Activated CD4-positive, alpha-beta T cell treated with anti-CD3 and anti-CD28 coated beads, Interleukin-2, amount 10 ng/mL, durations not matched to agents 24 days and 14 days (primary cell): ENCODE data around the gene TOR1B. TPM values are rescaled to one million over a fixed set of nuclear protein-coding genes. Genes with fewer than 3 reads are reported as not detected.
A peak's percentile ranks its signal among the peaks of the same experiment; 100 is the strongest.
"Not testable (repeated sequence)": the region's sequence is repeated elsewhere in the genome, so short reads cannot be mapped to it uniquely, and the experiment has no call there.

ENCODE experiments used
- DNase-seq: peaks from one replicate; pipeline ENCODE4 v3.0.0; 2022
- H3K27ac Mint-ChIP-seq: one replicate; pipeline ENCODE4 v1.8.0; 2022; ENCODE audit warnings: mild to moderate bottlenecking, mixed read lengths
- H3K27me3 Mint-ChIP-seq: one replicate; pipeline ENCODE4 v1.8.0; 2022; ENCODE audit warnings: mixed read lengths
- H3K36me3 Mint-ChIP-seq: one replicate; pipeline ENCODE4 v1.8.0; 2022; ENCODE audit warnings: low read depth, mild to moderate bottlenecking, mixed read lengths
- H3K4me1 Mint-ChIP-seq: one replicate; pipeline ENCODE4 v1.8.0; 2021; ENCODE audit warnings: mixed read lengths
- H3K4me3 Mint-ChIP-seq: one replicate; pipeline ENCODE4 v1.8.0; 2022; ENCODE audit warnings: mild to moderate bottlenecking, moderate library complexity, mixed read lengths
- H3K9me3 Mint-ChIP-seq: one replicate; pipeline ENCODE4 v1.8.0; 2021; ENCODE audit warnings: mixed read lengths
- intact Hi-C: fragments of 100-400 bp; cut with micrococcal nuclease; formaldehyde crosslinking; loops from one replicate; pipeline ENCODE4 v1.15.1; 2023
- total RNA-seq: library from RNA; stranded (reverse); gene quantifications from 2 replicates; pipeline ENCODE4 v1.2.3, GENCODE V29; 2022

TOR1B gene
- total RNA-seq, 1 donor from 2014 or later = 24.1 TPM

DNA sequence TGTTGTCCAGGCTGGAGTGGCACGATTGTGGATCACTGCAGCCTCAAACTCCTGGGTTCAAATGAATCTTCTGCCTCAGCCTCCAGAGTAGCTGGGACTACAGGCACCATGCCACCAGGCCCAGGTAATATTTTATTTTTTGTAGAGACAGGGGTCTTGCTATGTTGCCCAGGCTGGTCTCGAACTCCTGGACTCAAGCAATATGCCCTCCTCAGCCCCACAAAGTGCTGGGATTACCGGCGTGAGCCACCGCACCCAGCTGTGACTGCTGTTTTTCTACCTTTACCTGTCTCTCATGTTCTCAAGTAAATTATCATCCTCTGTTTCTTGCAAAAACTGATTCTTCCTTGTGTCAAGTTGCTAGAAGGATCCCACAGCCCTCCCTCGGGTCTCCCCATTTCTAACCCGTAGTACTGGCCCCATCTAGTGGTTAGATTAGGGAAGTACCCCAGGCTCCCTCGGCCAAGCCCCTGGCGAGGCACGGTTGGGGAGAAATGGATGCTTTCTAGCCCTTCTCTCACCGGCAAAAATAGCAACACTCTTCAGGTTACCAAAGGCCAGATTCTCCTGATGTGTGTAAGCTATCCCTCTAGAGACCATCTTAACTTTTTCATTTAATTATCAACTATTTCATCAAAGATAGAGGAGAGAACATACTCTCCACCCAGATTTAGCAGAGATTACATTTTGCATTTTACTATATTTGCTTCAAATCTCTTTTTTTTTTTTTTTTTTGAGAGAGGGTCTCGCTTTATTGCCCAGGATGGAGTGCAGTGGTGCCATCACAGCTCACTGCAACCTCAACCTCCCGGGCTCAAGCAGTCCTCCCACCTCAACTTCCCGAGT, 19.2 kb upstream of the TOR1B start:
- peak; percentile 94 for DNase-seq
- Mint-ChIP-seq H3K4me1 (peaks cover 4% of the 10 kb centered on the region), H3K27ac (no peak overlapping the region), H3K27me3 (peaks cover 24% of the 10 kb centered on the region), H3K9me3 (no peaks in the 10 kb centered on the region), H3K4me3 (no peak overlapping the region), H3K36me3 (no peaks in the 10 kb centered on the region)
- intact Hi-C loops = loop anchor here (1.0 to 5.0 kb wide), 3 partner anchors 46 to 651 kb away; partner anchors contain the start of gene ASB6

DNA sequence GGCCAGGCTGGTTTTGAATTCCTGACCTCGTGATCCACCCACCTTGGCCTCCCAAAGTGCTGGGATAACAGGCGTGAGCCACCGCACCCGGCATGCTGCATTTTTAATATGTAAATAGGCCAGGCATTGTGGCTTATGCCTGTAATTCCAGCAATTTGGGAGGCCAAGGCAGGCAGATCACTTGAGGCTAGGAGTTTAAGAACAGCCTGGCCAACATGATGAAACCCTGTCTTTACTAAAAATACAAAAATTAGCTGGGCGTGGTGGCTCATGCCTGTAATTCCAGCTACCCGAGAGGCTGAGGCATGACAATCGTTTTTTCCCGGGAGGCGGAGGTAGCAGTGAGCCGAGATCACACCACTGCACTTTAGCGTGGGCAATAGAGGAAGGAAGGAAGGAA, 18.0 kb upstream of the TOR1B start:
- DNase-seq = not testable (repeated sequence)

DNA sequence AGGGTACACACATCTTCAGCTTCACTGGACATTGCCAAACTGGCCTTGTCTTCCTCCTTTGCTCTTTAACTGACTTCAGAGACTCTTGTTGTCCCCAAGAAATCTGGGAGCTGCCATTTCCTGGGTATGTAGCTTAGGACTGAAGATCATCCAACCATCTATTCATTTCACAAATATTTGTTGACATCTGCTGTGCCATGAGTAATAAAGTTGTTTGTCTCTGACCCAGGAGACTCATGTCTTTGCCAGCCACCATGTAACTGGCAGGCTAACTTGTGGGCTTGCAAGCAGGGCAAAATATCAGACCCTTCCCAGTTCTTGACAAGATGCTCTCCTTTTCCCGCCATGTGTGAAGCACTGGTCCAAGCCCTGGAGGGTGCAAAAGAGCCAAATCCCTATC, 17.1 kb upstream of the TOR1B start:
- H3K27me3 Mint-ChIP-seq = peaks cover 20% of the 10 kb centered on the region
- intact Hi-C loops = no loop called here
- H3K4me1 Mint-ChIP-seq = peaks cover 9% of the 10 kb centered on the region
- H3K27ac Mint-ChIP-seq = no peak overlapping the region
- H3K9me3 Mint-ChIP-seq = no peaks in the 10 kb centered on the region
- no peaks in the 10 kb centered on the region for H3K36me3 Mint-ChIP-seq
- no peak overlapping the region for H3K4me3 Mint-ChIP-seq
- no peak for DNase-seq

More for the DNA sequence above, 18.0 kb upstream of the TOR1B start:
- intact Hi-C loops = loop anchor here (5.0 kb wide), 1 partner anchor 653 kb away; no protein-coding TSS in a partner anchor
- not testable (repeated sequence) for H3K27ac Mint-ChIP-seq, H3K9me3 Mint-ChIP-seq, H3K36me3 Mint-ChIP-seq, H3K4me3 Mint-ChIP-seq, H3K4me1 Mint-ChIP-seq
- H3K27me3 Mint-ChIP-seq = peaks cover 21% of the 10 kb centered on the region

DNA sequence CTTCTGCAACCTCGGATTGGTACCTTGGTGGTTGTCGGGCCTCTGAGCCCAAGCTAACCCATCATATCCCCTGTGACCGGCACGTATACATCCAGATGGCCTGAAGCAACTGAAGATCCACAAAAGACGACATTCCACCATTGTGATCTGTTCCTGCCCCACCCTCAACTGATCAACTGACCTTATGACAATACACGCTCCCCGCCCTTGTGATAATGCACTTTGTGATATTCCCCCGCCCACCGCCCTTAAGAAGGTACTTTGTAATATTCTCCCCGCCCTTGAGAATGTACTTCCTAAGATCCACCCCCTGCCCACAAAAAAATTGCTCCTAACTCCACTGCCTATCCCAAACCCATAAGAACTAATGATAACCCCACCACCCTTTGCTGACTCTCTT, 16.5 kb upstream of the TOR1B start:
- DNase-seq = no peak
- no peaks in the 10 kb centered on the region for H3K9me3 Mint-ChIP-seq
- peaks cover 9% of the 10 kb centered on the region for H3K4me1 Mint-ChIP-seq
- no peak overlapping the region for H3K4me3 Mint-ChIP-seq
- intact Hi-C loops = no loop called here
- H3K27me3 Mint-ChIP-seq = peaks cover 20% of the 10 kb centered on the region
- no peak overlapping the region for H3K27ac Mint-ChIP-seq
- H3K36me3 Mint-ChIP-seq = no peaks in the 10 kb centered on the region

DNA sequence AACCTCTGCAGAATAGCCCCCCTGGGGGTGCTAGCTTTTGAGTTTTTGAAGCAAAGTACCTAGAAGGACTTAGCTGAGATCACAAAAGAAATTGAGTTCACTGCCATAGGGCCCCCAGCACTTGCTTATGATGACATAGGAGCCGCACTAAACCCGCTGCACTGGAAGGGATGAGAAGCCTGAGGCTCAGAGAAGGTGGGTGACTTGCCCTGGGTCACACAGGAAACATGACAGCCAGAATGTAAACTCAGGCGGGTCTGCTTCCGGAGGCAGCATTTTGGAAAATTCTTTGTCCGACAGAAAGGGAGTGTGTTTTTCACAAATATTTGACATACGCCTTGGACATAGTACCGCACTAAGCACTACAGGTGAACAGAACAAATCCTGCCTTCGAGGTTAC, 8.4 kb upstream of the TOR1B start:
- DNase-seq = no peak
- intact Hi-C loops = no loop called here

DNA sequence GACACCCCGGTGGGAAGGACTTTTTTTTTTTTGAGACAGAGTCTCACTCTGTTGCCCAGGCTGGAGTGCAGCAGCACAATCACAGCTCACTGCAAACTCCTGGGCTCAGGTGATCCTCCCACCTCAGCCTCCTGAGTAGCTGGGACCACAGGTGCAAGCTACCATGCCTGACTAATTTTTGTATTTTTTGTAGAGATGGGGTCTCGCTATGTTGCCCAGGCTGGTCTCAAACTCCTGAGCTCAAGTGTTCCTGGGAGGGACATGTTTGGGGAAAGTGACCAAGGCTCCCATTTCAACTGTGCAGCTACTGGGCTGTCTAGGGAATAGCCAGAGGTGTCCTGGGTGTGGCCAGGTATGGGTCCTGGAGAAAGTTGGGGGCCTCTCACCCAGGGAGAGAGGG, 7.0 kb upstream of the TOR1B start:
- intact Hi-C loops, H3K27me3 Mint-ChIP-seq: not testable (repeated sequence)

More for the DNA sequence above, 8.4 kb upstream of the TOR1B start:
- H3K9me3 Mint-ChIP-seq = no peaks in the 10 kb centered on the region
- H3K4me1 Mint-ChIP-seq = peaks cover 5% of the 10 kb centered on the region
- H3K27me3 Mint-ChIP-seq = peaks cover 8% of the 10 kb centered on the region
- H3K4me3 Mint-ChIP-seq = no peak overlapping the region
- no peak overlapping the region for H3K27ac Mint-ChIP-seq
- H3K36me3 Mint-ChIP-seq = no peaks in the 10 kb centered on the region

DNA sequence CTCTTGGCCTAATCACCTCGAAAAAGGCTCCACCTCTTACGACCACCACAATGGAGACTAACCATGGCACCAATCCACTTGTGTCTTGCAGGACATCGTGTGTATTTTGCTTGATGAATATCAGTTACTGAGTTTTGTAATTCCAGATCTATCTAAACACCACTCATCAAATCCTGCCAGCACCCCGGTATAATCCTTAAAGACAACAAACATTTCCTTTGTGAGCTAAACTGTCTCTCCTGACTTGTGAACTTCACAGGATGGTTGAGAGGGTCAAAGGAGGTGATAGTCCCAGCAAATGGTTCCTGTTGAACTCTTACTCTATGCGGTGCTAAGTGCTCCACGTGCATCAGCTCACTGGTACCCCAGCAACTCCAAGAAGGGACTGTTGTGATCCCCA, 4.0 kb upstream of the TOR1B start:
- Mint-ChIP-seq H3K4me1 (peaks cover 5% of the 10 kb centered on the region), H3K36me3 (peaks cover 2% of the 10 kb centered on the region), H3K9me3 (no peaks in the 10 kb centered on the region), H3K4me3 (no peak overlapping the region), H3K27ac (no peak overlapping the region), H3K27me3 (peaks cover 4% of the 10 kb centered on the region)
- DNase-seq = no peak
- intact Hi-C loops = no loop called here

More for the DNA sequence above, 7.0 kb upstream of the TOR1B start:
- not testable (repeated sequence) for H3K4me3 Mint-ChIP-seq, H3K36me3 Mint-ChIP-seq, DNase-seq, H3K4me1 Mint-ChIP-seq, H3K9me3 Mint-ChIP-seq, H3K27ac Mint-ChIP-seq

DNA sequence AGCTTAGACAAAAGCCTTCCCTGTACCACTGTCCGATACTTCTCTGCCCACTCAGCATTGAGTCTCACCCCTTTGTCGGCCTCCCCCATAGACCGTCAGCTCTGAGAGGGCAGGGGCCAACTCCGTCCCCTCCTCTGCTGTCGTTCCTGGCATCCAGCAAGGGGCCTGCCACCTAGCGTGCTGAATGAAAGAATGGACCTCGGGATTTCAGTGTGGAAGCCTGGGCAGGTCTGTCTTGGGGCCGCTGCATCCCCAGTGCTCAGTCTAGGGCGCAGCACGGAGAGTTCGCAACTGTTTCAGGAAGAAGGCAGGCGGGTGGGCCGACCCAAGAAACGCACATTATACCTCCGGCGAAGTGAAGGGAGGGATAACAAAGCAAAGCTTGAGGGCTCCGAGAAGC, 1.5 kb upstream of the TOR1B start:
- peaks cover 16% of the 10 kb centered on the region for H3K36me3 Mint-ChIP-seq
- H3K9me3 Mint-ChIP-seq = no peaks in the 10 kb centered on the region
- peaks cover 20% of the 10 kb centered on the region for H3K4me1 Mint-ChIP-seq
- peak overlapping the region; percentile 62 for H3K4me3 Mint-ChIP-seq
- no peaks in the 10 kb centered on the region for H3K27me3 Mint-ChIP-seq
- DNase-seq = no peak
- intact Hi-C loops = no loop called here
- H3K27ac Mint-ChIP-seq = peak overlapping the region; percentile 7

DNA sequence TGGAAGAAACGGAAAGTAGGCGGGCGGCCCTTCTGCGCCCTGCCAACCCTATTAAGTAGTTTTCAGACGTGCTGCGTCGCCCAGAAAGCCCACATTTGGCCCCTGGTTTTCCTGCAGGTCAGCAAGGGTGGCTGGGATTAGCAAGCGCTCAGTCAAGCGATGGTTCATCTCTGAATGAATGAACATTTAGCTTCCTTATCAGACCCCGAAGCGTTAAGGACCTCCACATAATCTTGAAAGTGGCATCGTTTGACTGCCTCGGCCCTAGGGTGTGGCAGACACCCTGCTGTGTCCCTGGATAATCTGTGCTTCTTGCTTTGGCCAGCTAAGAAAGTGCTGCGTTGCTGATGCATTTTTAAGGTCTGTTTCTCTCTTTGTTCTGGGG, 684 bp downstream of the TOR1B start:
- H3K4me1 Mint-ChIP-seq = peaks cover 20% of the 10 kb centered on the region
- H3K36me3 Mint-ChIP-seq = peaks cover 29% of the 10 kb centered on the region
- no peak for DNase-seq
- H3K4me3 Mint-ChIP-seq = peak overlapping the region; percentile 94
- H3K27me3 Mint-ChIP-seq = no peaks in the 10 kb centered on the region
- H3K27ac Mint-ChIP-seq = peak overlapping the region; percentile 52
- H3K9me3 Mint-ChIP-seq = no peaks in the 10 kb centered on the region
- intact Hi-C loops = loop anchor here (1.0 kb wide), 1 partner anchor 21 kb away; the partner anchor contains the start of gene TOR1A

DNA sequence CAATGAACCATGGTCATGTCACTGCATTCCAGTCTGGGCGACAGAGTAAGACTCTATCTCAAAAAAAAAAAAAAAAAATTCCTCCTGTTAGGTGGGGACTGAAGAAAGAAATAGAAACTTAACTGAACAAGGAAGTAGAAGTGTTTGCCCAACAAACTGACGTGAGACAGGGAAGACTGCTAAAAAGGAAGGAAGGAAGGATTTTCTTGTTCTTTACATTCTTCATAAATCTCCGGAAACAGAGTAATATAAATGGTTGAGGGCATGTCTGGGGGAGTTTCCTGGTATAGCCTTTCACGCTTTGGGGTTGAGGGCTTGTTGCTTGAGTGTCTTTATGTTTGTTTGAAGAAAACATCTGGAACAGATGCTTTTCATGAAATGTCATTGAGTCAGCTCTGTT, 3.1 kb downstream of the TOR1B start:
- no peaks in the 10 kb centered on the region for H3K9me3 Mint-ChIP-seq
- peaks cover 51% of the 10 kb centered on the region for H3K36me3 Mint-ChIP-seq
- intact Hi-C loops = no loop called here
- no peaks in the 10 kb centered on the region for H3K27me3 Mint-ChIP-seq
- H3K27ac Mint-ChIP-seq = peak overlapping the region; percentile 22
- DNase-seq = no peak
- H3K4me3 Mint-ChIP-seq = peak overlapping the region; percentile 8
- H3K4me1 Mint-ChIP-seq = peaks cover 20% of the 10 kb centered on the region

DNA sequence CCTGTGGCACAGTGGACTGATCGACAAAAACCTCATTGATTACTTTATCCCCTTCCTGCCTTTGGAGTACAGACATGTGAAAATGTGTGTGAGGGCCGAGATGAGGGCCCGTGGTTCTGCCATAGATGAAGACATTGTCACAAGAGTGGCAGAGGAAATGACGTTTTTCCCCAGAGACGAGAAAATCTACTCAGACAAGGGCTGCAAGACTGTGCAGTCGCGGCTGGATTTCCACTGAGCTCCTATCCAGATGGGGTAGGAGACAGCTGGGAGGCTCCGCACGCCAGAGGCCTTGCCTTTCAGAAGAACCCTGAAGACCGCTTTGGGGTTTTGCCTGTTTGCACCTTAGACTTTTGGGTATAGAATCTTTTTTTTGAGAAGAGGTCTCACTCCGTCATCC, 6.4 kb downstream of the TOR1B start:
- Mint-ChIP-seq H3K9me3 (no peaks in the 10 kb centered on the region), H3K27me3 (no peaks in the 10 kb centered on the region), H3K4me3 (no peak overlapping the region), H3K27ac (no peak overlapping the region), H3K4me1 (peaks cover 16% of the 10 kb centered on the region), H3K36me3 (peaks cover 69% of the 10 kb centered on the region)
- intact Hi-C loops = no loop called here
- no peak for DNase-seq

DNA sequence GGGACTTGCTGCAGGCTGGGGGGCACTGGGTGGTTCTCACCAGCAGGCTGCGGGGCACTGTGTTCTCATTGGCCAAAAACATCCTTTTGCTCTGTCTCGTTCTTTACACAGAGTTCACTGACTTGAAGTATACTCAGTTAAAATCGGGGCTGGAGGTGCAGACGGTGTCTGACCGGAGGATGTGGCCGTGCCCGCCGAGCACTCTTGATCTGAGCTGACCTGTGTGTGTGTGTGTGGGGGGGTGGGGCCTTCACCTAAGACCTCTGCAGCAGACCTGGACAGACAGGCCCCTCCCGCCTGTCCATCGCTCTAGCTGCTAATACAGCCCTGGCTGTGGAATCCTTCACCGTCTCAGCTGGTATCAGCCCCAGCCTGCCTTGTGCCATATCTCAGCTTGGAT, 7.1 kb downstream of the TOR1B start:
- Mint-ChIP-seq H3K9me3 (no peaks in the 10 kb centered on the region), H3K4me1 (peaks cover 15% of the 10 kb centered on the region), H3K27me3 (no peaks in the 10 kb centered on the region), H3K36me3 (peaks cover 72% of the 10 kb centered on the region), H3K27ac (no peak overlapping the region), H3K4me3 (no peak overlapping the region)
- intact Hi-C loops = no loop called here
- DNase-seq = no peak

DNA sequence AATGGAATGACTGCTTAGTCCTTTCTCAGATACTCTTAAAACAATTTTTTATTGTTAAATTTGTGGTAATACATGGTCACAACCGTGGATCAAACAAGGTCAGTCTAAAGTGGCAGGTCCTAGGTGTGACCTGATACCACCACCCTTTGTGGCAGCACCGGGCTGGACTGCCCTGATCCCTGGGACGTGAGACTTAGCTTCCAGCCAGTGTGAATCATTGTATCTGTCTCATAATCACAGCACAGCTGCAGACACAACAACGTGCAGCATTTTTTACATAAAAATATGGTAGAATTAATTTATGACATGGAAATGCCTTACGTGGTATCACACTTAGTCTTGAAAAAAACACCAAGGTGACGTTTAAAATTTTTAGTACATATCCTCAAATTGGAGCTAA, 7.8 kb downstream of the TOR1B start:
- H3K27ac Mint-ChIP-seq = no peak overlapping the region
- no peaks in the 10 kb centered on the region for H3K9me3 Mint-ChIP-seq
- DNase-seq = no peak
- peaks cover 11% of the 10 kb centered on the region for H3K4me1 Mint-ChIP-seq
- H3K4me3 Mint-ChIP-seq = no peak overlapping the region
- peaks cover 75% of the 10 kb centered on the region for H3K36me3 Mint-ChIP-seq
- H3K27me3 Mint-ChIP-seq = no peaks in the 10 kb centered on the region
- intact Hi-C loops = no loop called here

DNA sequence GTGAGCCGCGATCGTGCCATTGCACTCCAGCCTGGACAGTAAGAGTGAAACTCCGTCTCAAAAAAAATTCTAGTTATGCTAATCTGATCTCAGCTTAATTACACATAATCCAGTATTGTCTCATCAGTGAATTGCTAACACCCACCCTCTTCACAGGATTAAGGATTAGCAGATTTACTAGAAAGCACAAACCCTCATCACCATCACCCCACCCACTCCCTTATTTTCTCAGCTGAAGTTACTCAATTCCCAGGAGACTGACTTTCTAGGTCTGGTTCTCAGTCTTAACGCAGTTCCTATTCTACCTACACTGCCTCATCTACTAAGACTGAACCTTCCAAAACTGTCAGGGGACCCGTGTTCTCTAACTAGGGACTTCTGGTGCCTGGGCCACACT, 9.0 kb downstream of the TOR1B start:
- H3K4me3 Mint-ChIP-seq = no peak overlapping the region
- peaks cover 4% of the 10 kb centered on the region for H3K4me1 Mint-ChIP-seq
- H3K9me3 Mint-ChIP-seq = no peaks in the 10 kb centered on the region
- H3K27me3 Mint-ChIP-seq = no peaks in the 10 kb centered on the region
- intact Hi-C loops = no loop called here
- H3K27ac Mint-ChIP-seq = no peak overlapping the region
- H3K36me3 Mint-ChIP-seq = peaks cover 77% of the 10 kb centered on the region
- no peak for DNase-seq

DNA sequence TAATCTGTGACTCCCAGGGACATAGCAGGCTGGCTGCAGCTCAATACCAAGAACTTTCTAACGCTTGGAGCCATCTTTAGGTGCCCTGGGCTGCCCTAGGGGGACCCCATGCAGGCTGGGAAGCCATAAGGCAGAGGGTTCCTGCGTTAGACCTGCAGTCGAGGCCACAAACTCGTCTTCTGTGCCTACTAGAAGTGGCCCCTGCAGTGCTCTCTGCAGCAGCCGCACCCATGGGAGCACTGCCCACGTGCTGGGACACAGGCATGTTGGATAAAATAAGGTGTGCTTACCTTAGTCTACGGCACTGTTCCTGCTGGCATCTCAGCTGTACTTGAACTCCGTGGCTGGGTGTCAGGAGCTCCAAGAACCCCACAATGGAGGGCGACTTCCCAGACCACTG, 9.4 kb downstream of the TOR1B start:
- H3K27ac Mint-ChIP-seq = no peak overlapping the region
- no peaks in the 10 kb centered on the region for H3K9me3 Mint-ChIP-seq
- H3K4me3 Mint-ChIP-seq = no peak overlapping the region
- intact Hi-C loops = no loop called here
- no peak for DNase-seq
- H3K4me1 Mint-ChIP-seq = peaks cover 4% of the 10 kb centered on the region
- peaks cover 77% of the 10 kb centered on the region for H3K36me3 Mint-ChIP-seq
- H3K27me3 Mint-ChIP-seq = no peaks in the 10 kb centered on the region
